GM23338 (cell line): Measurements from ENCODE around the gene GRAMD4. TPM values are rescaled to one million over a fixed set of nuclear protein-coding genes. Genes with fewer than 3 reads are reported as not detected.

ENCODE experiments used
- ATAC-seq: fragments of 200-7000 bp; cut with Tn5 transposase; 3 replicates; pipeline ENCODE4 v1.9.1; 2020
- DNase-seq: peaks from one replicate; pipeline ENCODE4 v3.0.0-alpha.2; 2015; ENCODE audit warnings: low spot score
- H2AFZ ChIP-seq: fragments of 200-600 bp; sonication (generic); 2 replicates; pipeline ENCODE4 v1.8.0; 2016; ENCODE audit warnings: antibody characterized with exemption, mild to moderate bottlenecking, moderate library complexity
- H3F3A ChIP-seq: fragments of 200-600 bp; sonication (generic); replicated peaks from 2 replicates; pipeline ENCODE4 v1.8.0; 2017; ENCODE audit warnings: antibody characterized with exemption, mixed run types, low read depth
- H3K27ac ChIP-seq: fragments of 200-600 bp; sonication (generic); 2 replicates; pipeline ENCODE4 v1.6.1; 2016; ENCODE audit warnings: low read depth
- H3K27me3 ChIP-seq: fragments of 200-600 bp; sonication (generic); 2 replicates; pipeline ENCODE4 v1.8.0; 2016; ENCODE audit warnings: mild to moderate bottlenecking, mixed run types, moderate library complexity; ENCODE audit not compliant: insufficient read depth
- H3K36me3 ChIP-seq: fragments of 200-600 bp; sonication (generic); 2 replicates; pipeline ENCODE4 v1.8.0; 2016; ENCODE audit warnings: mild to moderate bottlenecking; ENCODE audit not compliant: insufficient read depth
- H3K4me1 ChIP-seq: fragments of 200-600 bp; sonication (generic); 2 replicates; pipeline ENCODE4 v1.8.0; 2016; ENCODE audit warnings: mild to moderate bottlenecking, moderate library complexity; ENCODE audit not compliant: insufficient read depth
- H3K4me2 ChIP-seq: fragments of 200-600 bp; sonication (generic); 2 replicates; pipeline ENCODE4 v1.7.1; 2017; ENCODE audit warnings: mixed run types
- H3K4me3 ChIP-seq: fragments of 200-600 bp; sonication (generic); 2 replicates; pipeline ENCODE4 v1.6.1; 2016; ENCODE audit warnings: mixed run types
- H3K79me2 ChIP-seq: fragments of 200-600 bp; sonication (generic); replicated peaks from 2 replicates; pipeline ENCODE4 v1.8.0; 2017; ENCODE audit warnings: mild to moderate bottlenecking; ENCODE audit not compliant: insufficient read depth
- H3K9me2 ChIP-seq: fragments of 200-600 bp; sonication (generic); 2 replicates; pipeline ENCODE4 v1.8.0; 2017; ENCODE audit not compliant: insufficient read depth
- H4K20me1 ChIP-seq: fragments of 200-600 bp; sonication (generic); replicated peaks from 2 replicates; pipeline ENCODE4 v1.8.0; 2017; ENCODE audit warnings: mild to moderate bottlenecking; ENCODE audit not compliant: insufficient read depth
- H3K27ac Mint-ChIP-seq: 2 replicates; pipeline ENCODE4 v1.8.0; 2020; ENCODE audit warnings: inconsistent platforms, mild to moderate bottlenecking, moderate library complexity, mixed read lengths
- H3K27me3 Mint-ChIP-seq: 3 replicates; pipeline ENCODE4 v1.8.0; 2022; ENCODE audit warnings: low read depth, mild to moderate bottlenecking, moderate library complexity, mixed read lengths, inconsistent platforms; ENCODE audit not compliant: insufficient read depth, poor library complexity
- H3K36me3 Mint-ChIP-seq: 3 replicates; pipeline ENCODE4 v1.8.0; 2021; ENCODE audit warnings: low read depth, mild to moderate bottlenecking, inconsistent platforms, moderate library complexity, mixed read lengths
- H3K4me1 Mint-ChIP-seq: 3 replicates; pipeline ENCODE4 v1.8.0; 2020; ENCODE audit warnings: mild to moderate bottlenecking, inconsistent platforms, mixed read lengths
- H3K4me3 Mint-ChIP-seq: 3 replicates; pipeline ENCODE4 v1.8.0; 2021; ENCODE audit warnings: moderate library complexity, mild to moderate bottlenecking, inconsistent platforms, mixed read lengths
- H3K9me3 Mint-ChIP-seq: 3 replicates; pipeline ENCODE4 v1.8.0; 2020; ENCODE audit warnings: moderate library complexity, mild to moderate bottlenecking, inconsistent platforms, mixed read lengths
- JUNB ChIP-seq: IDR thresholded peaks from one replicate; pipeline ENCODE4 v1.6.1; 2016; ENCODE audit warnings: antibody characterized with exemption; ENCODE audit not compliant: unreplicated experiment
- ZNF331 ChIP-seq: fragments of 250-450 bp; sonication (Bioruptor Pico); IDR thresholded peaks from 2 replicates; pipeline ENCODE4 v1.5.0; 2020; ENCODE audit warnings: low read depth, mild to moderate bottlenecking, moderate library complexity
- polyA plus RNA-seq: library from polyadenylated mRNA; unstranded; fragments of >200 nt; fragmentation: Nextera tagmentation; extraction: Ambion mirVana; gene quantifications from 2 replicates; pipeline ENCODE4 v1.2.1, GENCODE V29; 2016
- total RNA-seq: library from RNA; depleted of rRNA; stranded (reverse); fragments of >200 nt; shearing (Covaris generic); gene quantifications from 2 replicates; pipeline ENCODE4 v1.2.3, GENCODE V29; 2014; rRNA removed
- TF ChIP-seq, protein P1 (sequence below): IDR thresholded peaks from one replicate; pipeline ENCODE4 v1.6.1; 2018; ENCODE audit warnings: antibody characterized with exemption; ENCODE audit not compliant: unreplicated experiment

GRAMD4 gene
- total and polyA plus RNA-seq, 2 experiments from 2014 or later = 2.7 to 81.8 TPM

DNA sequence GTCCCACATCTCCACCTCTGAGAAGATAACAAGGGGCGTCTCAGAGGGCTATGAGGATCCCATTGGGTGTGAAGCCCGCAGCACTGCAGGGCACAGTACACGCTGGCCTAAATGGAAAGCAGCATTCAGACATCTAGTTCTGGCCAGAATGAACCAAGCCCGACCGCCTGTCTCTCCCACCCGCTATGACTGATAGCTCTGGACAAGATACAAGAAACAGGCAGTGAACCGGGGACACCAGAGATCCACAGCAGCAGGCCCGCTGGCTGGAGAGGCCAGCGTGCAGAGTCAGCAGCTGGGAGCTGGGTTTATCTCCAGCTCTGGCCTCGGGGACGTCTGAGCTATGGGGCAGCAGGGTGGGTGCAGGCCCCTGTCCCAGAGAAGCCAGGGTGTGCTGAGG, 108.3 kb downstream of the GRAMD4 start:
- H3K4me2 ChIP-seq = no peak overlapping the region
- H3K4me3 ChIP-seq = no peak overlapping the region
- H3K9me2 ChIP-seq = no peaks in the 10 kb centered on the region
- Mint-ChIP-seq H3K27ac (no peak overlapping the region), H3K36me3 (peaks cover 3% of the 10 kb centered on the region; the same call in 1 of the 3 replicates), H3K4me3 (no peak overlapping the region), H3K27me3 (peaks cover 12% of the 10 kb centered on the region), H3K9me3 (no peaks in the 10 kb centered on the region), H3K4me1 (peaks cover 30% of the 10 kb centered on the region)
- peaks cover 43% of the 10 kb centered on the region for H3K79me2 ChIP-seq
- H3K36me3 ChIP-seq = no peaks in the 10 kb centered on the region
- no peak for ATAC-seq
- no peak for TF ChIP-seq ZNF331 (CRISPR knock-in tag)
- no peak for TF ChIP-seq JUNB
- TF ChIP-seq, protein P1, sequence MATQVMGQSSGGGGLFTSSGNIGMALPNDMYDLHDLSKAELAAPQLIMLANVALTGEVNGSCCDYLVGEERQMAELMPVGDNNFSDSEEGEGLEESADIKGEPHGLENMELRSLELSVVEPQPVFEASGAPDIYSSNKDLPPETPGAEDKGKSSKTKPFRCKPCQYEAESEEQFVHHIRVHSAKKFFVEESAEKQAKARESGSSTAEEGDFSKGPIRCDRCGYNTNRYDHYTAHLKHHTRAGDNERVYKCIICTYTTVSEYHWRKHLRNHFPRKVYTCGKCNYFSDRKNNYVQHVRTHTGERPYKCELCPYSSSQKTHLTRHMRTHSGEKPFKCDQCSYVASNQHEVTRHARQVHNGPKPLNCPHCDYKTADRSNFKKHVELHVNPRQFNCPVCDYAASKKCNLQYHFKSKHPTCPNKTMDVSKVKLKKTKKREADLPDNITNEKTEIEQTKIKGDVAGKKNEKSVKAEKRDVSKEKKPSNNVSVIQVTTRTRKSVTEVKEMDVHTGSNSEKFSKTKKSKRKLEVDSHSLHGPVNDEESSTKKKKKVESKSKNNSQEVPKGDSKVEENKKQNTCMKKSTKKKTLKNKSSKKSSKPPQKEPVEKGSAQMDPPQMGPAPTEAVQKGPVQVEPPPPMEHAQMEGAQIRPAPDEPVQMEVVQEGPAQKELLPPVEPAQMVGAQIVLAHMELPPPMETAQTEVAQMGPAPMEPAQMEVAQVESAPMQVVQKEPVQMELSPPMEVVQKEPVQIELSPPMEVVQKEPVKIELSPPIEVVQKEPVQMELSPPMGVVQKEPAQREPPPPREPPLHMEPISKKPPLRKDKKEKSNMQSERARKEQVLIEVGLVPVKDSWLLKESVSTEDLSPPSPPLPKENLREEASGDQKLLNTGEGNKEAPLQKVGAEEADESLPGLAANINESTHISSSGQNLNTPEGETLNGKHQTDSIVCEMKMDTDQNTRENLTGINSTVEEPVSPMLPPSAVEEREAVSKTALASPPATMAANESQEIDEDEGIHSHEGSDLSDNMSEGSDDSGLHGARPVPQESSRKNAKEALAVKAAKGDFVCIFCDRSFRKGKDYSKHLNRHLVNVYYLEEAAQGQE = no peak
- H2AFZ ChIP-seq = no peak overlapping the region
- no peaks in the 10 kb centered on the region for H3F3A ChIP-seq
- H3K4me1 ChIP-seq = no peaks in the 10 kb centered on the region; the same call in 1 of the 2 replicates
- H3K27me3 ChIP-seq = no peaks in the 10 kb centered on the region
- H4K20me1 ChIP-seq = peaks cover 9% of the 10 kb centered on the region
- no peak overlapping the region for H3K27ac ChIP-seq
- DNase-seq = no peak

Other genes with a start within 250 kb of the GRAMD4 start
- 20.4 and 21.0 TPM in 2 replicates for gene CELSR1, start 82.8 kb upstream of the GRAMD4 start, total RNA-seq
- gene CELSR1, start 82.8 kb upstream of the GRAMD4 start, polyA plus RNA-seq = 4.8 and 6.1 TPM in 2 replicates
- 62.9 and 63.5 TPM in 2 replicates for gene CERK, start 117.9 kb downstream of the GRAMD4 start, total RNA-seq
- gene CERK, start 117.9 kb downstream of the GRAMD4 start, polyA plus RNA-seq = 11.9 and 12.7 TPM in 2 replicates
- 10.7 and 13.3 TPM in 2 replicates for gene TBC1D22A, start 142.3 kb downstream of the GRAMD4 start, total RNA-seq
- gene TBC1D22A, start 142.3 kb downstream of the GRAMD4 start, polyA plus RNA-seq = 9.0 and 9.6 TPM in 2 replicates